ENCODE results near the gene OR10H4.

DNA sequence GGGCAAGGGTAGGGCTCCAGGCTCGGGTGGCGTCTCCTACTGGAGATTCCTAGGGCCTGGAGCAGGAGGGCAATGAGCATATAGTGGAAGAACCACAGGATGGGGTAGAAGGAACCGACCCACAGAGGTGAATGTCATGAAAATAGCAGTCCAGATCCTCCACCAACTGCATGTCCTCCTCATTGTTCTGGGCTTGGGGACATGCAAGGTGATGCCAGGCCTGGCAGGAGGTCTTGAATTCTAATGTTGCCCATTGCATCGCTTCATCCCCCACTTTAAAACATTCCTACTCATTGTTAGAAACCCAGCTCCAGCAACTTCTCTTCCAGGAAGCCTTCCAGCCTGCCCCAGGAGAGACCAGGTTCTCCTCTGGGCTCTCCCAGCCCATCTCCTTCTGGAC lies 49.4 kb downstream of the OR10H4 start:
- no peak for TF ChIP-seq MAFK (IDR thresholded peaks at IDR 0.05; ENCODE audit: low read depth, low read length)
- TF ChIP-seq, protein P1, sequence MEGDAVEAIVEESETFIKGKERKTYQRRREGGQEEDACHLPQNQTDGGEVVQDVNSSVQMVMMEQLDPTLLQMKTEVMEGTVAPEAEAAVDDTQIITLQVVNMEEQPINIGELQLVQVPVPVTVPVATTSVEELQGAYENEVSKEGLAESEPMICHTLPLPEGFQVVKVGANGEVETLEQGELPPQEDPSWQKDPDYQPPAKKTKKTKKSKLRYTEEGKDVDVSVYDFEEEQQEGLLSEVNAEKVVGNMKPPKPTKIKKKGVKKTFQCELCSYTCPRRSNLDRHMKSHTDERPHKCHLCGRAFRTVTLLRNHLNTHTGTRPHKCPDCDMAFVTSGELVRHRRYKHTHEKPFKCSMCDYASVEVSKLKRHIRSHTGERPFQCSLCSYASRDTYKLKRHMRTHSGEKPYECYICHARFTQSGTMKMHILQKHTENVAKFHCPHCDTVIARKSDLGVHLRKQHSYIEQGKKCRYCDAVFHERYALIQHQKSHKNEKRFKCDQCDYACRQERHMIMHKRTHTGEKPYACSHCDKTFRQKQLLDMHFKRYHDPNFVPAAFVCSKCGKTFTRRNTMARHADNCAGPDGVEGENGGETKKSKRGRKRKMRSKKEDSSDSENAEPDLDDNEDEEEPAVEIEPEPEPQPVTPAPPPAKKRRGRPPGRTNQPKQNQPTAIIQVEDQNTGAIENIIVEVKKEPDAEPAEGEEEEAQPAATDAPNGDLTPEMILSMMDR (IDR thresholded peaks at IDR 0.05; ENCODE audit: control extremely low read depth in 1 of 3, insufficient read depth in 1 of 3, low read depth in 1 of 3, low read length in 3 of 3): no peak
- TF ChIP-seq POLR2A (IDR thresholded peaks at IDR 0.05; ENCODE audit: control extremely low read depth in 1 of 2, low read depth in 2 of 2, low read length in 2 of 2): no peak
- TF ChIP-seq SP1 (IDR thresholded peaks at IDR 0.05; ENCODE audit: low read depth, low read length): no peak
- no peak for TF ChIP-seq RAD21 (IDR thresholded peaks at IDR 0.05 in 1 of 2, conservative IDR thresholded peaks at IDR 0.05 in 1 of 2; ENCODE audit: low read depth in 2 of 2, low read length in 2 of 2)
- TF ChIP-seq EZH2 (IDR thresholded peaks at IDR 0.05; ENCODE audit: low read depth, low read length, severe bottlenecking): no peak
- TF ChIP-seq, protein P2, sequence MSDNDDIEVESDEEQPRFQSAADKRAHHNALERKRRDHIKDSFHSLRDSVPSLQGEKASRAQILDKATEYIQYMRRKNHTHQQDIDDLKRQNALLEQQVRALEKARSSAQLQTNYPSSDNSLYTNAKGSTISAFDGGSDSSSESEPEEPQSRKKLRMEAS (IDR thresholded peaks at IDR 0.05): no peak
- TF ChIP-seq RFX5 (IDR thresholded peaks at IDR 0.05; ENCODE audit: borderline replicate concordance, low read depth, low read length): no peak
- no peak for TF ChIP-seq EP300 (IDR thresholded peaks at IDR 0.05; ENCODE audit: borderline replicate concordance in 1 of 2, low read depth in 2 of 2, low read length in 2 of 2)
- no peak for TF ChIP-seq ZNF274 (IDR thresholded peaks at IDR 0.05; ENCODE audit: borderline replicate concordance, extremely low read depth, low read length)
- TF ChIP-seq, protein P3, sequence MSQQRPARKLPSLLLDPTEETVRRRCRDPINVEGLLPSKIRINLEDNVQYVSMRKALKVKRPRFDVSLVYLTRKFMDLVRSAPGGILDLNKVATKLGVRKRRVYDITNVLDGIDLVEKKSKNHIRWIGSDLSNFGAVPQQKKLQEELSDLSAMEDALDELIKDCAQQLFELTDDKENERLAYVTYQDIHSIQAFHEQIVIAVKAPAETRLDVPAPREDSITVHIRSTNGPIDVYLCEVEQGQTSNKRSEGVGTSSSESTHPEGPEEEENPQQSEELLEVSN (IDR thresholded peaks at IDR 0.05): no peak
- no peak for TF ChIP-seq TBP (IDR thresholded peaks at IDR 0.05; ENCODE audit: low read depth, low read length)
- TF ChIP-seq TAF7 (optimal IDR thresholded peaks at IDR 0.05; ENCODE audit: borderline replicate concordance, low read depth, low read length): no peak
- TF ChIP-seq CEBPB (IDR thresholded peaks at IDR 0.05; ENCODE audit: low read depth, low read length): no peak

Data from H1 (cell line).